K562 (cell line): Measurements from ENCODE around the gene OVOL2. TPM values are rescaled to one million over a fixed set of nuclear protein-coding genes. Genes with fewer than 3 reads are reported as not detected.

ENCODE experiments used
- ATAC-seq: fragments of 200-7000 bp; cut with Tn5 transposase; 3 replicates; pipeline ENCODE4 v1.9.1; 2020; ENCODE audit warnings: moderate library complexity
- BruUV-seq: library from RNA; stranded (reverse); fragments of 400-500 nt; replicated peaks from 2 replicates; lab custom pipeline; 2021; lab: Mats Ljungman, UMichigan
- CTCF ChIA-PET: fragments of 300-600 bp; formaldehyde crosslinking; extraction: SDS; loops from one replicate; lab custom pipeline; 2021; ENCODE audit warnings: low intra/inter-chr PET ratio; lab: Yijun Ruan, JAX
- POLR2A ChIA-PET: fragments of 300-600, 350-650 bp; sonication (Branson Sonifier 250); formaldehyde crosslinking; extraction: SDS; loops from one replicate; lab custom pipeline; 2021; ENCODE audit warnings: antibody characterized with exemption, inconsistent platforms; lab: Yijun Ruan, JAX
- DNase-seq, 4 experiments: peaks; one replicate each; pipeline versions ENCODE4 v3.0.0 to v3.0.0-alpha.2; 2011 to 2018; ENCODE audit warnings: low spot score in 3 of 4, mixed read lengths in 3 of 4; ENCODE audit errors: extremely low read depth in 1 of 4
- FAIRE-seq: peaks from 2 replicates; lab custom pipeline; 2011; peaks lifted over from hg19 to GRCh38; lab: Jason Lieb, UNC
- H2AFZ ChIP-seq: 2 replicates; pipeline ENCODE4 v1.6.0; 2011; ENCODE audit warnings: low read depth, low read length, control low read depth, inconsistent platforms
- H3K27ac ChIP-seq: fragments of 200-600 bp; 3 replicates; pipeline ENCODE4 v1.8.0; 2011; ENCODE audit warnings: low read depth, mild to moderate bottlenecking, control low read depth, inconsistent platforms, low read length, moderate library complexity, mixed read lengths; ENCODE audit errors: extremely low read depth
- H3K27me3 ChIP-seq, 2 experiments: fragments of 300-600 bp in 1 of 2; 2 replicates in 1 of 2; 3 replicates in 1 of 2; pipeline versions ENCODE4 v1.6.0 to v1.8.0; 2011; ENCODE audit warnings: inconsistent platforms in 2 of 2, low read length in 2 of 2, mild to moderate bottlenecking in 1 of 2, mixed read lengths in 1 of 2, moderate library complexity in 1 of 2; ENCODE audit not compliant: control insufficient read depth in 2 of 2, insufficient read depth in 2 of 2
- H3K36me3 ChIP-seq: fragments of 300-600 bp; 3 replicates; pipeline ENCODE4 v1.8.0; 2011; ENCODE audit warnings: mild to moderate bottlenecking, low read length, inconsistent platforms; ENCODE audit not compliant: control insufficient read depth, insufficient read depth
- H3K4me1 ChIP-seq, 2 experiments: fragments of 200-600 bp in 1 of 2; replicated peaks in 1 of 2; 2 replicates in 1 of 2; 3 replicates in 1 of 2; pipeline versions ENCODE4 v1.5.1 to v1.8.0; 2011; ENCODE audit warnings: inconsistent platforms in 2 of 2, low read length in 2 of 2, mild to moderate bottlenecking in 1 of 2, mixed read lengths in 1 of 2, moderate library complexity in 1 of 2; ENCODE audit not compliant: control insufficient read depth in 2 of 2, insufficient read depth in 2 of 2
- H3K4me2 ChIP-seq: 2 replicates; pipeline ENCODE4 v1.6.1; 2011; ENCODE audit warnings: low read length, control low read depth, inconsistent platforms, mixed read lengths; ENCODE audit not compliant: insufficient read depth
- H3K4me3 ChIP-seq: fragments of 200-600 bp; sonication (generic), shearing (Covaris generic); 2 replicates; pipeline ENCODE4 v1.5.1; 2016; ENCODE audit warnings: control low read depth, inconsistent platforms
- H3K79me2 ChIP-seq: fragments of 200-600 bp; 3 replicates; pipeline ENCODE4 v1.8.0; 2011; ENCODE audit warnings: low read length, inconsistent platforms; ENCODE audit not compliant: control insufficient read depth, insufficient read depth
- H3K9ac ChIP-seq, 2 experiments: 2 replicates each; pipeline versions ENCODE4 v1.6.0 to v1.6.1; 2011; ENCODE audit warnings: low read depth in 2 of 2, low read length in 2 of 2, control low read depth in 1 of 2, inconsistent platforms in 1 of 2, mild to moderate bottlenecking in 1 of 2, mixed read lengths in 1 of 2; ENCODE audit not compliant: insufficient read depth in 1 of 2
- H3K9me1 ChIP-seq: one replicate; pipeline ENCODE4 v1.6.0; 2011; ENCODE audit warnings: inconsistent platforms, mild to moderate bottlenecking, low read length, moderate library complexity; ENCODE audit not compliant: control insufficient read depth, insufficient read depth
- H3K9me3 ChIP-seq: replicated peaks from 2 replicates; pipeline ENCODE4 v1.5.1; 2011; ENCODE audit warnings: low read depth, low read length, inconsistent platforms; ENCODE audit not compliant: control insufficient read depth, insufficient read depth
- H4K20me1 ChIP-seq: replicated peaks from 2 replicates; pipeline ENCODE4 v1.6.1; 2011; ENCODE audit warnings: low read length, inconsistent platforms, mixed read lengths; ENCODE audit not compliant: control insufficient read depth, insufficient read depth
- ASH1L ChIP-seq: fragments of 450-650 bp; IDR thresholded peaks from 2 replicates; pipeline ENCODE4 v1.6.1; 2018; ENCODE audit warnings: borderline replicate concordance, mild to moderate bottlenecking, low read depth; ENCODE audit not compliant: partially characterized antibody
- KDM5B ChIP-seq: fragments of 200-600 bp; sonication (generic); IDR thresholded peaks from 2 replicates; pipeline ENCODE4 v1.6.1; 2012; ENCODE audit warnings: low read depth, mild to moderate bottlenecking, moderate library complexity, low read length, control low read depth, inconsistent platforms; ENCODE audit not compliant: insufficient replicate concordance
- KLF13 ChIP-seq: fragments of 450-650 bp; IDR thresholded peaks from 2 replicates; pipeline ENCODE4 v1.6.1; 2016; ENCODE audit warnings: missing genetic modification characterization, low read depth, mild to moderate bottlenecking, missing compliant biosample characterization, moderate library complexity, borderline replicate concordance
- MITF ChIP-seq: IDR thresholded peaks from 2 replicates; pipeline ENCODE4 v1.6.1; 2014; ENCODE audit warnings: antibody characterized with exemption
- WGBS: fragments of 100-300 bp; shearing (Covaris generic); methylation state at CpG from one replicate; pipeline ENCODE4 v1.1.6; 2016; ENCODE audit warnings: low coverage, mixed read lengths; ENCODE audit not compliant: insufficient coverage; ENCODE audit errors: missing lambda C conversion rate; 5-methylcytosine and 5-hydroxymethylcytosine counted together
- in situ Hi-C: fragments of 300-500 bp; cut with MboI; formaldehyde crosslinking; loops from 4 replicates; pipeline ENCODE4 v1.15.0; 2018; ENCODE audit warnings: inconsistent platforms, mixed read lengths
- intact Hi-C: fragments of 100-400 bp; cut with micrococcal nuclease; formaldehyde crosslinking; loops from 2 replicates; pipeline ENCODE4 v1.14.2; 2022
- polyA plus RNA-seq, 8 experiments: library from polyadenylated mRNA; depleted of rRNA in 4 of 8; stranded (reverse) in 5 of 8; unstranded in 3 of 8; fragments of >200 nt; fragmentation: Nextera tagmentation in 2 of 8; fragmentation: Illumina TruSeq in 1 of 8; extraction: Ambion mirVana in 2 of 8; extraction: Trizol in 1 of 8; gene quantifications; 2 replicates each; pipeline versions ENCODE4 v1.2.1 to v1.2.3, GENCODE V29; 2011 to 2014; ENCODE audit warnings: inconsistent platforms in 1 of 8, missing spikeins in 1 of 8
- total RNA-seq, 7 experiments: library from RNA; depleted of rRNA in 6 of 7; stranded (reverse); fragments of >200 nt in 6 of 7; fragmentation: Illumina TruSeq in 2 of 7; extraction: Trizol in 2 of 7; gene quantifications; 2 replicates each; pipeline versions ENCODE4 v1.2.1 to v1.2.3, GENCODE V29; 2011 to 2021; ENCODE audit warnings: low replicate concordance in 1 of 7
- TF ChIP-seq, protein P1 (sequence below): fragments of 250-450 bp; sonication (Bioruptor Pico); IDR thresholded peaks from 2 replicates; pipeline ENCODE4 v1.5.0; 2021; ENCODE audit warnings: mild to moderate bottlenecking, moderate library complexity
- TF ChIP-seq, protein P2 (sequence below): fragments of 150-350 bp; IDR thresholded peaks from 2 replicates; pipeline ENCODE4 v1.6.1; 2014; ENCODE audit warnings: low read depth, mild to moderate bottlenecking, low read length, borderline replicate concordance

Gene OVOL2
- total and polyA plus RNA-seq, 9 of the 15 experiments (the other 6 are each of a cell fraction or from before 2014, with no cell fraction given), result not detected

GRCh38 chr20:18007534-18008292, 50.0 kb downstream of the OVOL2 start (continued):
- TF ChIP-seq, protein P1, sequence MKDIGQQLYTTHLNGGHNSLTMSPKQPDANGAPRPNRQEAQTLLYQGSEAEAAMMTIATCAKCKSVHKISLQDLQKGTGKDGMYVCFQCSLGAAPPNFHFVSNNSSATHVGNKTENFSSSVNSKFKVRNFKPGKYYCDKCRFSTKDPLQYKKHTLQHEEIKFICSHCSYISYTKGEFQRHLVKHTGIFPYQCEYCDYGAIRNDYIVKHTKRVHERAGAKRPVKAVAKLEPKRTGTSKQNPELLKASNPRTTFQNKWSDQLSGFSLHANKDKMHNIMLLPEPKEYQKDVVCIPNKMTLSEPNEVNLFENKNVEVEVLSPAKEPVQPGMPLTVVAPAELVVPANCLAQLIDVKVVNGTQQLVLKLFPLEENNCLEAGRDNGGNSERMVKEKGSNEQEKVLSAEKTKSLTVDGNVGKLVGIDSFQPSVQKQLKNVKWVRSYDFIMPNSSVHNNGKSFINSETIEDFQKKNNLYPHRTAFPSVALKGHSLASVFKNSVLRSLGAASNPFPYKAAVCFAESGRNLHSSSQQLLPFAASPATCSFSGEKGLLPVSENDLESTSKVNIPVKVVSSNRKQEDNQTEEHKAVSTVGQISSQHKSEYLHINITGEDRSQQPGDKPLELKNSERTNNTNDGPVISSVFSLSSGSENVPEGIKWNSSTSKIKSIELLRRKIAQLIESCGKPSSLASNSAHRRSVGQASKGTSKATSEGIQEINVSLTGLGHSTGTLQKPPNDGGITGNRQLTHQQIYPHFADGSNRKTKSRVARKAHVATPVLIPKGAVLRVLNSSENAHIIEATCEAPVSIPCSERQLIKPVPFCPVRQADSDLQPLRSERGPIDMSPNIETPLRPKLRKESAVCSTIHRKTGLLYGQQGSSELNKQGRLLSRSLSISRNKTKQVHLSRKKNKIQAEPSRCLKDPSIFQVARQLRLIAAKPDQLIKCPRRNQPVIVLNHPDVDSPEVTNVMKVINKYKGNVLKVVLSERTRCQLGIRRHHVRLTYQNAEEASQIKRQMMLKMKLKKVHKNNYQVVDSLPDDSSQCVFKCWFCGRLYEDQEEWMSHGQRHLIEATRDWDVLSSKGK (CRISPR knock-in tag), result no peak
- TF ChIP-seq ASH1L, result no peak

- in situ Hi-C loops, result no loop called here
- no peak overlapping the region for H2AFZ ChIP-seq
- DNase-seq (no peak), FAIRE-seq (no peak), ATAC-seq (no peak)
- H3K27me3 ChIP-seq, result no peaks in the 10 kb centered on the region
- ChIA-PET POLR2A (no interaction called here), CTCF (no interaction called here)
- no peak overlapping the region for H3K4me2 ChIP-seq
- no peaks in the 10 kb centered on the region for H3K79me2 ChIP-seq
- no peaks in the 10 kb centered on the region for H3K9me3 ChIP-seq
- peaks cover 0 to 9% of the 10 kb centered on the region in 2 experiments; a peak in 2 of 5 replicates for H3K4me1 ChIP-seq
- H3K4me3 ChIP-seq, result no peak overlapping the region
- H3K9ac ChIP-seq, result no peak overlapping the region
- H3K27ac ChIP-seq, result no peak overlapping the region
- H3K9me1 ChIP-seq, result no peaks in the 10 kb centered on the region
- H3K36me3 ChIP-seq, result no peaks in the 10 kb centered on the region
- H4K20me1 ChIP-seq, result no peaks in the 10 kb centered on the region
- no TSS peak for BruUV-seq
- 33% methylated on average over 7 of the region's 7 CpGs for WGBS
- intact Hi-C loops, result no loop called here
- TF ChIP-seq KLF13 (tag) (no peak), KDM5B (no peak), MITF (no peak)
- TF ChIP-seq, protein P2, sequence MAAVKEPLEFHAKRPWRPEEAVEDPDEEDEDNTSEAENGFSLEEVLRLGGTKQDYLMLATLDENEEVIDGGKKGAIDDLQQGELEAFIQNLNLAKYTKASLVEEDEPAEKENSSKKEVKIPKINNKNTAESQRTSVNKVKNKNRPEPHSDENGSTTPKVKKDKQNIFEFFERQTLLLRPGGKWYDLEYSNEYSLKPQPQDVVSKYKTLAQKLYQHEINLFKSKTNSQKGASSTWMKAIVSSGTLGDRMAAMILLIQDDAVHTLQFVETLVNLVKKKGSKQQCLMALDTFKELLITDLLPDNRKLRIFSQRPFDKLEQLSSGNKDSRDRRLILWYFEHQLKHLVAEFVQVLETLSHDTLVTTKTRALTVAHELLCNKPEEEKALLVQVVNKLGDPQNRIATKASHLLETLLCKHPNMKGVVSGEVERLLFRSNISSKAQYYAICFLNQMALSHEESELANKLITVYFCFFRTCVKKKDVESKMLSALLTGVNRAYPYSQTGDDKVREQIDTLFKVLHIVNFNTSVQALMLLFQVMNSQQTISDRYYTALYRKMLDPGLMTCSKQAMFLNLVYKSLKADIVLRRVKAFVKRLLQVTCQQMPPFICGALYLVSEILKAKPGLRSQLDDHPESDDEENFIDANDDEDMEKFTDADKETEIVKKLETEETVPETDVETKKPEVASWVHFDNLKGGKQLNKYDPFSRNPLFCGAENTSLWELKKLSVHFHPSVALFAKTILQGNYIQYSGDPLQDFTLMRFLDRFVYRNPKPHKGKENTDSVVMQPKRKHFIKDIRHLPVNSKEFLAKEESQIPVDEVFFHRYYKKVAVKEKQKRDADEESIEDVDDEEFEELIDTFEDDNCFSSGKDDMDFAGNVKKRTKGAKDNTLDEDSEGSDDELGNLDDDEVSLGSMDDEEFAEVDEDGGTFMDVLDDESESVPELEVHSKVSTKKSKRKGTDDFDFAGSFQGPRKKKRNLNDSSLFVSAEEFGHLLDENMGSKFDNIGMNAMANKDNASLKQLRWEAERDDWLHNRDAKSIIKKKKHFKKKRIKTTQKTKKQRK, result no peak
These were observed 51.0 kb downstream of the OVOL2 start for GRCh38 chr20:18006684-18007083.
